ENCODE results near the gene PPP4R4. TPM values are rescaled to one million over a fixed set of nuclear protein-coding genes. Genes with fewer than 3 reads are reported as not detected.
A peak's percentile ranks its signal among the peaks of the same experiment; 100 is the strongest.

Gene PPP4R4
- total RNA-seq, 4 donors from 2014 or later: 0.13 TPM; not detected in 3

DNA sequence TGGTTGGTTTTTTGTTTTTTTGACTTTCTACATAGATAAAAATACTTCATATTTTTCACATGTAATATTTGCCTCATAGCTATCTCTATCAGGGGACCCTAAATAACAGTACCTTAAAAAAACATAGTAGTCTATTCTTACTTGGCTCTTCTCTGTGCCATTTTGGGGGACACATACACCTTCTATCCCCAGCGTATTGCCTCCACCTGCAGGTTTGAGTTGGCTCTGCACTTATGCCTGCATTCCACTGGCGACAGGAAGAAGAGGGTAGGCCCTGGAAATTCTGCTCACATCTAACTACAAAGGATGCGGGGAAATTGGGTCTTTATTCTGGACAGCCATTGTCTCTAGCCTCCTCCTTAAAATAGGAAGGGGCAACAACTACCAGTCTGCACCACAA, 30.9 kb upstream of the PPP4R4 start:
- H3K27ac ChIP-seq: no peak overlapping the region
- in situ Hi-C loops (cut with MboI; ENCODE audit: low sequenced_read_pairs in 4 of 4): no loop called here
- ATAC-seq (no peak), DNase-seq (no peak)
- intact Hi-C loops (cut with DNase I; ENCODE audit: low total_unique reads): no loop called here
- no peaks in the 10 kb centered on the region for H3K36me3 ChIP-seq
- H3K4me1 ChIP-seq: no peaks in the 10 kb centered on the region
- H3K4me3 ChIP-seq: no peak overlapping the region
- TF ChIP-seq POLR2A (IDR thresholded peaks at IDR 0.05): no peak
- TF ChIP-seq, protein P1, sequence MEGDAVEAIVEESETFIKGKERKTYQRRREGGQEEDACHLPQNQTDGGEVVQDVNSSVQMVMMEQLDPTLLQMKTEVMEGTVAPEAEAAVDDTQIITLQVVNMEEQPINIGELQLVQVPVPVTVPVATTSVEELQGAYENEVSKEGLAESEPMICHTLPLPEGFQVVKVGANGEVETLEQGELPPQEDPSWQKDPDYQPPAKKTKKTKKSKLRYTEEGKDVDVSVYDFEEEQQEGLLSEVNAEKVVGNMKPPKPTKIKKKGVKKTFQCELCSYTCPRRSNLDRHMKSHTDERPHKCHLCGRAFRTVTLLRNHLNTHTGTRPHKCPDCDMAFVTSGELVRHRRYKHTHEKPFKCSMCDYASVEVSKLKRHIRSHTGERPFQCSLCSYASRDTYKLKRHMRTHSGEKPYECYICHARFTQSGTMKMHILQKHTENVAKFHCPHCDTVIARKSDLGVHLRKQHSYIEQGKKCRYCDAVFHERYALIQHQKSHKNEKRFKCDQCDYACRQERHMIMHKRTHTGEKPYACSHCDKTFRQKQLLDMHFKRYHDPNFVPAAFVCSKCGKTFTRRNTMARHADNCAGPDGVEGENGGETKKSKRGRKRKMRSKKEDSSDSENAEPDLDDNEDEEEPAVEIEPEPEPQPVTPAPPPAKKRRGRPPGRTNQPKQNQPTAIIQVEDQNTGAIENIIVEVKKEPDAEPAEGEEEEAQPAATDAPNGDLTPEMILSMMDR (IDR thresholded peaks at IDR 0.05 in 4 of 5, conservative IDR thresholded peaks at IDR 0.05 in 1 of 5): no peak
- H3K27me3 ChIP-seq: no peaks in the 10 kb centered on the region
- H3K9me3 ChIP-seq: no peaks in the 10 kb centered on the region

DNA sequence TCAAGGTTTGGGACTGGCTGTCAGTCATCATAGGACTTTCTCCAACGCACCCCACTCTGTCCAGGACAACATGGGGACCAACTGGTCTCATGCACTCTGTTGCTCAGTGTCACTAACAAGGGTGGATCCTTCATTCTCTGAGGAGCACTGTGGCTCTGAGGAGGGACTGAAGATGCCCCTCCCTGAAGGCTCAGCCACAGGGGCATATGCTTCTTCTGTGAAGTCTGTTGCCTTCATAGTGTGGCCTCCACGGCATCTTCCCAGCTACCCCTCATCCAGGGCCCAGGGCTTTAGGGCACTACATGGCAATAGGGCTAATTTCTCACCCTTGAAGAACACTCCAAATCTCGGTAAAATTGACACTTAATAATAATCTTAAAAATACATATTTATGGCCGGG, 30.4 kb upstream of the PPP4R4 start:
- no peak overlapping the region for H3K27ac ChIP-seq
- TF ChIP-seq POLR2A (IDR thresholded peaks at IDR 0.05): no peak
- TF ChIP-seq, protein P1 (IDR thresholded peaks at IDR 0.05 in 4 of 5, conservative IDR thresholded peaks at IDR 0.05 in 1 of 5): no peak
- intact Hi-C loops (cut with DNase I; ENCODE audit: low total_unique reads): no loop called here
- no peak overlapping the region for H3K4me3 ChIP-seq
- in situ Hi-C loops (cut with MboI; ENCODE audit: low sequenced_read_pairs in 4 of 4): no loop called here
- ATAC-seq (no peak), DNase-seq (no peak)
- no peaks in the 10 kb centered on the region for H3K9me3 ChIP-seq
- no peaks in the 10 kb centered on the region for H3K27me3 ChIP-seq
- H3K36me3 ChIP-seq: no peaks in the 10 kb centered on the region
- H3K4me1 ChIP-seq: no peaks in the 10 kb centered on the region

DNA sequence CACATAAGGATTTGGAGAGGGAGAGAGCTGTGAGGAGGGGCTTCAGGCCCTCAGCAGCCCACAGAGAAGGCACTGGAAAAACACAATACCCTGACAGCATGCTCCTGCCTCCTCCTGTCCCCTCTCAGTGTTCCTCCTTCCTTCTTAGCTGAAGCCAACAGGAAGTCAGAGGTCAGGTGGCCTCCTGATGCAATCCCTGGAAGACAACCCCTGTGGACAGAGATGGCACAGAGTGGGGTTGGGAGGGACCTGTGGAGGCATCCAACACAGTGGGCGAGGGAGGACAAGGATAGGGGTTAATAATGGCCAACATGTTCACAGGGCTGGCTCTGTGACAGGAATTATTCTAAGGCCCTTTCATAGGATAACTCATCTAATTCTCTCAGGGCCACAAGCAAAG, 29.4 kb upstream of the PPP4R4 start:
- Histone ChIP-seq H3K27me3 (no peaks in the 10 kb centered on the region), H3K27ac (no peak overlapping the region), H3K36me3 (no peaks in the 10 kb centered on the region), H3K4me1 (no peaks in the 10 kb centered on the region), H3K9me3 (no peaks in the 10 kb centered on the region), H3K4me3 (no peak overlapping the region)
- TF ChIP-seq, protein P1 (IDR thresholded peaks at IDR 0.05 in 4 of 5, conservative IDR thresholded peaks at IDR 0.05 in 1 of 5): no peak
- TF ChIP-seq POLR2A (IDR thresholded peaks at IDR 0.05): no peak
- peak in 1 of 2 donors; percentile 18 for DNase-seq
- intact Hi-C loops (cut with DNase I; ENCODE audit: low total_unique reads) (no loop called here), in situ Hi-C loops (cut with MboI; ENCODE audit: low sequenced_read_pairs in 4 of 4) (no loop called here)
- no peak for ATAC-seq

DNA sequence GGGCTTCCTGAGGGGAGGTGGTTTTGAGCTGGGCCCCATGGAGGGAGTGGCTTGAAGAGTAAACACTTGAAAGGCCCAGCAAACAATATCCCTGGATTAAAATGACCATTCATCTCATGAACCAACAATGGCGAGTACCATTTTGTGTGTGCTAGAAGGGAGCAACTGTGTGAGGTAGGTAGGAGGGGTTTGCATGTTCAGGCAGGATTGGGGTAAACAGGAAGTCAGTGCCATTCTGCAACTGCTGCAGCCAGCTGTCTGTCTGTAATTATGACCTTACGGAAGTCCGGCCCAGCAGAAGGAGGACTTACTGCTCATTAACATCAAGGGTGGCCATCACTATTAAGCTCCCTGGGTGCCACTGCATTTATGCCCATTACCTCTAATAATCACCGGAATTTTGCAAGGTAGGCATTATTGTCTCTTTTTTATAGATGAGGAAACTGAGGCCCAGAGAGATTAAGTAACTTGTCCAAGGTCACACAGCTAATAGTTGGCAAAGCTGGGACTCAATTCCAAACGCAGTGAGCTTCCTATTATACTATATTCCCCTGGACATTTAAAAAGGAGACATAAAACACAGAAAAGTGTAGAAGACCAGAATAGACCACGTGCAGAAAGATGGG, 28.1 kb upstream of the PPP4R4 start:
- ATAC-seq: no peak
- intact Hi-C loops (cut with DNase I; ENCODE audit: low total_unique reads) (no loop called here), in situ Hi-C loops (cut with MboI; ENCODE audit: low sequenced_read_pairs in 4 of 4) (no loop called here)
- no peaks in the 10 kb centered on the region for H3K4me1 ChIP-seq
- TF ChIP-seq, protein P1 (IDR thresholded peaks at IDR 0.05 in 4 of 5, conservative IDR thresholded peaks at IDR 0.05 in 1 of 5): no peak
- no peak for TF ChIP-seq POLR2A (IDR thresholded peaks at IDR 0.05)
- H3K4me3 ChIP-seq: no peak overlapping the region
- no peak overlapping the region for H3K27ac ChIP-seq
- H3K9me3 ChIP-seq: no peaks in the 10 kb centered on the region
- no peaks in the 10 kb centered on the region for H3K36me3 ChIP-seq
- no peak for DNase-seq
- H3K27me3 ChIP-seq: no peaks in the 10 kb centered on the region

DNA sequence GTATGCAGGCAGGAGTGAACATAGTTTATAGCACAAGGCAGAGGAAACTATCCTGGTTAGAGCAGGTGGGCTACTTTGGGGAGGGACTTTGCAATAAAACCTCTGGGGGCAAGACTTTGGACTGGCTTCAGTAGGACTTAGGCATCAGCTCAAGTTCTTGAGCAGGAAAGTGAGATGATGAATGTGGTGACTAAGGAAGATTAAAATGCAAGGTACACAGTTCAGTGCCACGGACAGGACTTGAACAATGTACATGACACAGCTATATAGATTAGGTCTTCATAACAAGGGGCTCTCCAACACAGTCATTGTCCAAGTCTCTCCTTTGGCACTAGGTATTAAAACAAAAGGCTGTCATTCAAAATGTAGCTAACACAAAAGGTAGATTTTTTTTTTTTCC, 21.4 kb upstream of the PPP4R4 start:
- no peak overlapping the region for H3K4me3 ChIP-seq

More for the DNA sequence above, 21.4 kb upstream of the PPP4R4 start:
- no peak for TF ChIP-seq POLR2A (IDR thresholded peaks at IDR 0.05)
- TF ChIP-seq, protein P1 (IDR thresholded peaks at IDR 0.05 in 4 of 5, conservative IDR thresholded peaks at IDR 0.05 in 1 of 5): no peak
- in situ Hi-C loops (cut with MboI; ENCODE audit: low sequenced_read_pairs in 4 of 4): no loop called here
- Histone ChIP-seq H3K4me1 (no peaks in the 10 kb centered on the region), H3K36me3 (no peaks in the 10 kb centered on the region), H3K9me3 (no peaks in the 10 kb centered on the region), H3K27ac (no peak overlapping the region), H3K27me3 (peaks cover 0 to 3% (median 0%) of the 10 kb centered on the region in 3 donors)
- intact Hi-C loops (cut with DNase I; ENCODE audit: low total_unique reads): no loop called here
- DNase-seq (no peak), ATAC-seq (no peak)
